ENCODE data around the gene FAM222B. TPM values are rescaled to one million over a fixed set of nuclear protein-coding genes. Genes with fewer than 3 reads are reported as not detected.
A peak's percentile ranks its signal among the peaks of the same experiment; 100 is the strongest.

The FAM222B gene
- total RNA-seq, 1 experiment from 2014 or later: 4.8 TPM

DNA sequence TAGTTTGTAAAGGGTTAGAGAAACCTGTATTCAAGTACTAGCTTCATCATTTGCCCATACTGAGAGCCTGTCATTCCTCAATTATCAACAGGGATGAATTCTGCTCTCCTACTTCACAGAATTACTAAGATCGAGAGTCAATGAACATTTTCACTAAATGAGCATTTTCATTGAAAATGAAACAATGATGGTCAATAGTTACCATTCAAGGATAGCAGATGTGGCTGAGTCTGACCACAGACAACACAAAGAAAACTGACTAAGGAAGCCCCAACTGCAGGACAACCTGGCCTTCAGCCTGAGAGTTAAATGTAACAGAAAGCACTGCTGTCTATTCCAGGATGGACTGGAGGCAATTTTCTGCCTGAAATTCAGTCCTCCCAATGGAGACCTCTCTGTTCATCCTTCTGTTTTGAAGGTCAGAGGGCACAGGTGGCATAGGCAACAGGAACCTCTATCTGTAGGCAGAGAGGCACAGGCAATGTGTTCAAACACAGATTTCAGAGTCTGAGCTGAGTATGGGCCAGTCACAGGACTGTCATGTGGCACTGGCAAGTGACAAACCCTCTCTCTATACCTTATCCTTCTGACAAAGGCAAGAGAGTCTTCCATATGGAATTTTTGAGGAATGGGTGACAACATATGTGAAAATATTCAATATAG, 79.3 kb downstream of the FAM222B start:
- no peak overlapping the region for H2AFZ ChIP-seq (ENCODE audit: low read length)
- peaks cover 6% of the 10 kb centered on the region; the same call in 1 of the 2 replicates for H3K79me2 ChIP-seq (ENCODE audit: low read length)
- no peak overlapping the region for H3K4me3 ChIP-seq (ENCODE audit: low read length)
- H3K27me3 ChIP-seq (ENCODE audit: low read length): no peaks in the 10 kb centered on the region
- no peaks in the 10 kb centered on the region for H4K20me1 ChIP-seq (ENCODE audit: low read length)
- no peak for ATAC-seq
- H3K9ac ChIP-seq (ENCODE audit: low read length): no peak overlapping the region
- TF ChIP-seq EZH2phosphoT487 (IDR thresholded peaks at IDR 0.05; ENCODE audit: borderline replicate concordance, low read length): no peak
- TF ChIP-seq EZH2 (IDR thresholded peaks at IDR 0.05; ENCODE audit: low read length, unreplicated experiment): no peak
- TF ChIP-seq, protein P1, sequence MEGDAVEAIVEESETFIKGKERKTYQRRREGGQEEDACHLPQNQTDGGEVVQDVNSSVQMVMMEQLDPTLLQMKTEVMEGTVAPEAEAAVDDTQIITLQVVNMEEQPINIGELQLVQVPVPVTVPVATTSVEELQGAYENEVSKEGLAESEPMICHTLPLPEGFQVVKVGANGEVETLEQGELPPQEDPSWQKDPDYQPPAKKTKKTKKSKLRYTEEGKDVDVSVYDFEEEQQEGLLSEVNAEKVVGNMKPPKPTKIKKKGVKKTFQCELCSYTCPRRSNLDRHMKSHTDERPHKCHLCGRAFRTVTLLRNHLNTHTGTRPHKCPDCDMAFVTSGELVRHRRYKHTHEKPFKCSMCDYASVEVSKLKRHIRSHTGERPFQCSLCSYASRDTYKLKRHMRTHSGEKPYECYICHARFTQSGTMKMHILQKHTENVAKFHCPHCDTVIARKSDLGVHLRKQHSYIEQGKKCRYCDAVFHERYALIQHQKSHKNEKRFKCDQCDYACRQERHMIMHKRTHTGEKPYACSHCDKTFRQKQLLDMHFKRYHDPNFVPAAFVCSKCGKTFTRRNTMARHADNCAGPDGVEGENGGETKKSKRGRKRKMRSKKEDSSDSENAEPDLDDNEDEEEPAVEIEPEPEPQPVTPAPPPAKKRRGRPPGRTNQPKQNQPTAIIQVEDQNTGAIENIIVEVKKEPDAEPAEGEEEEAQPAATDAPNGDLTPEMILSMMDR (conservative IDR thresholded peaks at IDR 0.05; ENCODE audit: low read depth, low read length): no peak
- DNase-seq: no peak
- H3K4me2 ChIP-seq (ENCODE audit: low read length): no peak overlapping the region
- H3K36me3 ChIP-seq (ENCODE audit: low read depth, low read length): peaks cover 10% of the 10 kb centered on the region
- BruUV-seq (replicated peaks): no TSS peak
- no peaks in the 10 kb centered on the region for H3F3A ChIP-seq (ENCODE audit: low read length, unreplicated experiment)
- ChIA-PET CTCF (interaction anchor here (0.6 to 1.6 kb wide), 8 partner anchors 36 to 155 kb away, joined by 3 to 15 read pairs (median 8); partner anchors contain the start of genes FAM222B and TLCD1), POLR2A (ENCODE audit: unreplicated experiment) (interaction anchor here (0.5 kb wide), 1 partner anchor 103 kb away, joined by 6 read pairs; no protein-coding TSS in a partner anchor)
- intact Hi-C loops (cut with micrococcal nuclease): loop anchor here (5.0 kb wide), 1 partner anchor 44 kb away; no protein-coding TSS in a partner anchor
- peaks cover 14% of the 10 kb centered on the region for H3K4me1 ChIP-seq (ENCODE audit: insufficient read depth, low read length)
- no peaks in the 10 kb centered on the region for H3K9me2 ChIP-seq (replicated peaks; ENCODE audit: low read length)
- no peaks in the 10 kb centered on the region for H3K9me3 ChIP-seq (ENCODE audit: low read length)
- H3K27ac ChIP-seq (ENCODE audit: low read length): no peak overlapping the region

DNA sequence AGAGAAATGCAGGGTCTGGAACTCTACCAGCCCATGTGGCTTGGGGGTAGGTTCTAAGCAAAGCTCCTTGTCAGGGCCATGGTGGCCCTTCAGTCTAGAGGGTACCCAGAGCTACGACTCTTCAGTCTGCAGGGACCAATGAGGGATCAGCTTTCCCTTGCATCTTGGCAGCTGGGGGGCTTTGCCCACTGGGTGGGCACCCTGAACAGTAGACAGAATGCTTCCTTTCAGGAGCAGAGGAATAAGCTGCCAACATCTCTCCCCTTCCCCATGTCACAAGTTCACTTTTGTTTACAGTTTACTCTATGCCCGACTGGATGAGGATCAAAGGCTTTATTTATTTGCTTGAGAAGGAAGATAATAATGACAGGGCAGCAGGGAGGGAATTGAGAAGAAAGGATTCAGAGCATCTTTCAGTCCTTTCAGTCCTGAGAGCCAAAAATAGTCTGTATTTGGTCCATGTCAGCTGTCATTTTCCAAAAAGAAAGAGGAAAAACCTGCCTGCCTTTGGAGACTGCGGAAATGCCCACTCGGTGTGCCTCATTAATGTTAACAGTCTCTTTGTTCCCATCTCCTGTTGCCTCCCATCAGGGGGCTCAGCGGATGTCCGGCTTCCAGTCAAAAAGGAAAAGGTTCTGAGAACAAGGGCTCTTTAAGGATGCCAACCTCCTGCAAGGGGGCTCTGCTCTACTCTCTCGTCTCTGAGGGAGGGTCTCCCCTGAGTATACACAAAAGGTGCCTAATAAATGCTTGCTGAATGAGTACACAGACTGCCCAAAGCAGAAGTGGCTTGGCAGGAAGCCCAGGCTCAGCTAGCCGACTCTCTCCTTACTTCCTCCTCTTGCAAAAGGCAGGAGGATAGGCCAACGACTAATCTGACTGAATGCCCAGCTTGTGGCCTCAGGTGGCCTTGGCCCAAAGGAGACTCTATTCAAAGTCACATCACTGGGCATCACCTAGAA, 81.7 kb downstream of the FAM222B start:
- Histone ChIP-seq H3K4me3 (ENCODE audit: low read length) (no peak overlapping the region), H3K27me3 (ENCODE audit: low read length) (no peaks in the 10 kb centered on the region), H3K4me1 (ENCODE audit: insufficient read depth, low read length) (peaks cover 14% of the 10 kb centered on the region), H3K9me3 (ENCODE audit: low read length) (no peaks in the 10 kb centered on the region), H3K4me2 (ENCODE audit: low read length) (no peak overlapping the region), H3K79me2 (ENCODE audit: low read length) (peaks cover 6% of the 10 kb centered on the region; the same call in 1 of the 2 replicates), H3F3A (ENCODE audit: low read length, unreplicated experiment) (no peaks in the 10 kb centered on the region), H2AFZ (ENCODE audit: low read length) (no peak overlapping the region), H3K27ac (ENCODE audit: low read length) (no peak overlapping the region), H4K20me1 (ENCODE audit: low read length) (no peaks in the 10 kb centered on the region), H3K9me2 (replicated peaks; ENCODE audit: low read length) (no peaks in the 10 kb centered on the region), H3K9ac (ENCODE audit: low read length) (no peak overlapping the region), H3K36me3 (ENCODE audit: low read depth, low read length) (peaks cover 10% of the 10 kb centered on the region)
- POLR2A ChIA-PET (ENCODE audit: unreplicated experiment): no interaction called here
- CTCF ChIA-PET: no interaction called here
- DNase-seq: peak; percentile 63
- peak; percentile 79 for ATAC-seq
- BruUV-seq (replicated peaks): no TSS peak
- TF ChIP-seq EZH2 (IDR thresholded peaks at IDR 0.05; ENCODE audit: low read length, unreplicated experiment) (no peak), EZH2phosphoT487 (IDR thresholded peaks at IDR 0.05; ENCODE audit: borderline replicate concordance, low read length) (no peak)
- intact Hi-C loops (cut with micrococcal nuclease): loop anchor here (5.0 kb wide), 1 partner anchor 46 kb away; no protein-coding TSS in a partner anchor

DNA sequence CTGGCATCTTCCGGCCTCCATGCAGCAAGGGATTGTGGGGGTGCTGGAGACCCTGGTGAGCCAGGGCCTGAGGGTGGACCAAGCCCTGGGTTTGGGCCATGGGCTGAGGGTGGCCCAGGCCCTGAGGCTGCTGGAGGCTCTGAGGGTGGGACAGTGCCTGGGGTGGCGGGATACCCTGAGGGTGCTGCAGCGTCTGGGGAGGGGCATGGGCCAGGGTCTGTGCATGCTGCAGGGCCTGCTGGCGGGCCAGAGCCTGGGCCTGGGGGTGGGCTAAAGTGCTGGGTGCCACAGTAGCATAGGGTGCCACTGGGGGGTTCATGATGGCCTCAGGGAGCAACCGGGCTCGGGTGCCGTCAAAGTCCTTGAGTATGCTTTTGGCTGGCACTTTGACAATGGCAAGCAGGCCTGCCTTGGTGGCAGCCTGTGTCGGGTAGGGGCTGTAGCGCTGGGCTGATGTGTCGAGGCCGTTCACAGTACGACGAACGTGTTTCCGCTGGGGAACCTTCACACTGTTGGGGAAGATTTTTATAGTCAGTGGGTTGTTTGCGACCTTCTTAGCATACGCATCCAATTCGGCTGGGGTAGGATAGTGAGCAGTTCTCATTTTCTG, 83.2 kb downstream of the FAM222B start:
- no peak overlapping the region for H3K4me2 ChIP-seq (ENCODE audit: low read length)

More for the DNA sequence above, 83.2 kb downstream of the FAM222B start:
- Histone ChIP-seq H3K4me1 (ENCODE audit: insufficient read depth, low read length) (peaks cover 14% of the 10 kb centered on the region), H4K20me1 (ENCODE audit: low read length) (no peaks in the 10 kb centered on the region), H3K36me3 (ENCODE audit: low read depth, low read length) (peaks cover 10% of the 10 kb centered on the region), H3K9me2 (replicated peaks; ENCODE audit: low read length) (no peaks in the 10 kb centered on the region), H3K9me3 (ENCODE audit: low read length) (no peaks in the 10 kb centered on the region), H3K27ac (ENCODE audit: low read length) (no peak overlapping the region), H3F3A (ENCODE audit: low read length, unreplicated experiment) (no peaks in the 10 kb centered on the region), H2AFZ (ENCODE audit: low read length) (no peak overlapping the region), H3K79me2 (ENCODE audit: low read length) (peaks cover 6% of the 10 kb centered on the region; the same call in 1 of the 2 replicates), H3K4me3 (ENCODE audit: low read length) (no peak overlapping the region), H3K27me3 (ENCODE audit: low read length) (no peaks in the 10 kb centered on the region), H3K9ac (ENCODE audit: low read length) (no peak overlapping the region)
- intact Hi-C loops (cut with micrococcal nuclease): no loop called here
- ChIA-PET POLR2A (ENCODE audit: unreplicated experiment) (no interaction called here), CTCF (interaction anchor here (0.6 kb wide), 1 partner anchor 94 kb away, joined by 4 read pairs; no protein-coding TSS in a partner anchor)
- TF ChIP-seq, protein P1 (conservative IDR thresholded peaks at IDR 0.05; ENCODE audit: low read depth, low read length): no peak
- TF ChIP-seq EZH2 (IDR thresholded peaks at IDR 0.05; ENCODE audit: low read length, unreplicated experiment) (no peak), EZH2phosphoT487 (IDR thresholded peaks at IDR 0.05; ENCODE audit: borderline replicate concordance, low read length) (no peak)
- ATAC-seq (no peak), DNase-seq (no peak)
- no TSS peak for BruUV-seq (replicated peaks)

All from PC-3 (cell line).